ENCODE data around the gene RBM39. TPM values are rescaled to one million over a fixed set of nuclear protein-coding genes. Genes with fewer than 3 reads are reported as not detected.

RBM39 gene
- 121 and 138 TPM in 2 replicates for polyA plus RNA-seq

GRCh38 chr20:35741892-35742740 lies at the start of gene RBM39:
TSS of gene RBM39 (minus strand) at chr20:35742260. CDS start at chr20:35740874, 1,386 bp downstream.

DNA sequence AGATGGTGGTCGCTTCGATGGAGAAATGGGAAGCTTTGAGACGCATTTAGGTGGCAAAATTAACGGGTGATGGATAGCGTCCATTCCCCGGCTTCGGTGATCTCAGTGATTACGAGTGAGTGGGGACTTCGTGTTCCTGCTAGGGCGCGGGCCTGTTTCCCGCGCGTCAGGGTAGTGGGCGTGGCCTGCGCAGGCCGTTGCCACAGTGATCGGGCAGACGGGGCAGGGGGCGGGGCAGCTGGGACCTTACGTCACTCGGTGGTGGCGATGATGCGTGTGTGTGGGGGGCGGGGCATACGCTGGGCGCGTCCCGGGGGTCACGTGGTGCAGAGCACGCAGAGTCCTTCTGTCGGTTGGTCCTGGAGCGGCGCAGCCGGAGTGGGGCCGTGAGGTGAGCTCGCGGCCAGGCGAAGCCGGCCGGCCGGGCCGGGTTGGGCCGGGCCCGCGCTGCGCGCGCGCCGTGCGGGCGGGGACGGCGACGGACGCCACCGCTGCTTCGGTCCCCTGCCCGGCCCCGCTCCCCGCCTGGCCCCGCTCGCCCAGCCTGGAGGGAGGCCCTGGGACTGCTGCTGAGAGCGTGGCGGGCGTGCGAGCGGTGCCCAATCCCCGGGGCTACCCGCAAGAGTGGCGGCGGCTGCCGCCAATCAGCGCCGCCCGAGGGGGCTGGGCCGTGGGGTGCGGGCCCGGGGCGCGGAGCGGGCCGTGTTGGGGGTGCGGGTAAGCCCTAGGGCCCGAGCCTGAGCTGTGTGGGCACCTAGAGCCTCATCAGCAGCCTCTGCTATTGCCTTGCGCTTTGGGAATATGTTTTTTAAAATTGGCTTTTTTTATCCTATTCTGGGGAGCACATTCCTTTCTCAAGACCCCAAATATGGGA lies 29.9 kb upstream of the RBM39 start, which contains the start of gene PHF20:
Gene PHF20, plus strand, starts transcription at position 327 of the 874 bp plus-strand sequence. CDS start 29,508 bp downstream, outside the sequence.

DNA sequence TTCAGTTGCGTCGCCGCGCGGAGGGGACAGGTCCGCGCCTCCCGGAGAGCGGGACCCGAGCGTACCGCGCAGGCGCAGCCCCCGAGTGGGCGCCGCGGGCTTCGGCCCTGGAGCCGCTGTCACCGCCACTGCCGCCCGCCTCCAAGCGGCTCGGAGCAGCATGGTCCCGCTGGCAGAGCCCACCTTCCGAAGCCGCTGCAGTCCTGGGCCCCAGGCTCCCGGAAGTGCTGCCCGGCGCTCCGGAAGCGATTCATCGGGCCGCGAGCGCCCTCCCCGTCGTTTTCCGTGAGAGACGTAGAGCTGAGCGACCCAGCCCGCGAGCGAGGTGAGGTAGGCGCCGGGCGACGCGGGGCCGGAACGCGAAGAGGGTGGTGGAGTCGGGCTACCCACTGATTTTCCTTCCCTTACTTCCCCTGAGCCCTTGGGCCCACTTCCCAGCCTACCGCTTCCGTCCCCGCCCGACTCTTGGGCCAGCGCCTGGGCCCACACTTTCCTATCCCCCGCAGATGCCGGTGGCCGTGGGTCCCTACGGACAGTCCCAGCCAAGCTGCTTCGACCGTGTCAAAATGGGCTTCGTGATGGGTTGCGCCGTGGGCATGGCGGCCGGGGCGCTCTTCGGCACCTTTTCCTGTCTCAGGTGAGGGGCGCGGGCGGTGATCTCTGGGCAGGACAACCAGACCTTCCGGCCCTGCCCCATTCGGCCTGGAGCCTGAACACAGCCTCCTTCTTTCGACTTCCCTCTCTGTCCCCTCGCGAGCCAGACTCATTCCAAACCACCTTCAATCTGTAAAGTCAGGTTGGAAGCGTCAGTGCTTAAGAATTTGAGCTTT lies 42.7 kb downstream of the RBM39 start, which contains the start of the genes NFS1 and ROMO1:
Gene NFS1, minus strand, starts transcription at position 226 of the 830 bp plus-strand sequence. Its CDS starts 64 bp downstream, at position 162.
Gene ROMO1, plus strand, starts transcription at position 279 of the 830 bp plus-strand sequence. Its CDS starts 228 bp downstream, at position 507.

GRCh38 chr20:35664466-35665206 lies 77.4 kb downstream of the RBM39 start, which contains the start of the genes CPNE1 and RBM12:
TSS of gene CPNE1 (minus strand) at chr20:35664900. CDS start at chr20:35632923, 31,977 bp downstream.
TSS of gene RBM12 (minus strand) at chr20:35664900. CDS start at chr20:35655322, 9,578 bp downstream.

Other genes starting within 250 kb of the RBM39 start
- not detected in 2 replicates for gene C20orf173, start 212.6 kb downstream of the RBM39 start, polyA plus RNA-seq
- 146 and 164 TPM in 2 replicates for gene ERGIC3, start 200.2 kb downstream of the RBM39 start, polyA plus RNA-seq
- not detected in 2 replicates for gene SPAG4, start 126.4 kb downstream of the RBM39 start, polyA plus RNA-seq
- gene CPNE1, start 77.4 kb downstream of the RBM39 start, polyA plus RNA-seq = 61.0 and 64.9 TPM in 2 replicates
- 5.4 and 5.5 TPM in 2 replicates for gene RBM12, start 77.4 kb downstream of the RBM39 start, polyA plus RNA-seq
- gene NFS1, start 42.9 kb downstream of the RBM39 start, polyA plus RNA-seq = 61.6 and 97.9 TPM in 2 replicates
- 384 and 446 TPM in 2 replicates for gene ROMO1, start 42.9 kb downstream of the RBM39 start, polyA plus RNA-seq
- gene PHF20, start 29.8 kb upstream of the RBM39 start, polyA plus RNA-seq = 139 and 149 TPM in 2 replicates
- 1.2 and 1.7 TPM in 2 replicates for gene SCAND1, start 212.2 kb upstream of the RBM39 start, polyA plus RNA-seq
- gene CNBD2, start 226.3 kb upstream of the RBM39 start, polyA plus RNA-seq = 0.91 and 1.9 TPM in 2 replicates